ENCODE measurements around the gene NLGN1.
A peak's percentile ranks its signal among the peaks of the same experiment; 100 is the strongest.

The NLGN1 gene

GRCh38 chr3:173730391-173730790, 332.8 kb downstream of the NLGN1 start:
- TF ChIP-seq CTCF (IDR thresholded peaks at IDR 0.05; ENCODE audit: borderline replicate concordance, insufficient read depth, low read depth, low read length) = no peak
- H3K4me3 ChIP-seq (ENCODE audit: low read depth, low read length) = no peak overlapping the region

DNA sequence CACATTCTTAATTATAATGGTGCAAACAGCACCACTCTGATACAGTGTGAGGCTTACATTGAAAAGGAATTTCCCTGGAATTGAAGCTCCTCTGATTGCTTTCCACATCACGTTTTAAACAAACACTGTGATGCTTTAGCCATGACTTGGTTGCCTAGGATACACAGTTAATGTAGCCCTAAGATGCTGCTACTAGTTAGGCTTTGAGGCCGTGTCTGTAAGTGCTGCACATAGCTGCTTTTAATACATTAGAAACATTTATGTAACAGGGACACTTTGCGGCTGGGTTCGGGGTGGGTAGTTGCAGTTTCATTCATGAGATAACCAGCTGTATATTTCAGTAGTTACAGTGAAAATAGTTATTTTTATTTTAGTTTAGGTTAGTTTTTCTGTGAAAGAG, 334.7 kb downstream of the NLGN1 start:
- no peak for TF ChIP-seq CTCF (IDR thresholded peaks at IDR 0.05; ENCODE audit: borderline replicate concordance, insufficient read depth, low read depth, low read length)
- no peak overlapping the region for H3K4me3 ChIP-seq (ENCODE audit: low read depth, low read length)

DNA sequence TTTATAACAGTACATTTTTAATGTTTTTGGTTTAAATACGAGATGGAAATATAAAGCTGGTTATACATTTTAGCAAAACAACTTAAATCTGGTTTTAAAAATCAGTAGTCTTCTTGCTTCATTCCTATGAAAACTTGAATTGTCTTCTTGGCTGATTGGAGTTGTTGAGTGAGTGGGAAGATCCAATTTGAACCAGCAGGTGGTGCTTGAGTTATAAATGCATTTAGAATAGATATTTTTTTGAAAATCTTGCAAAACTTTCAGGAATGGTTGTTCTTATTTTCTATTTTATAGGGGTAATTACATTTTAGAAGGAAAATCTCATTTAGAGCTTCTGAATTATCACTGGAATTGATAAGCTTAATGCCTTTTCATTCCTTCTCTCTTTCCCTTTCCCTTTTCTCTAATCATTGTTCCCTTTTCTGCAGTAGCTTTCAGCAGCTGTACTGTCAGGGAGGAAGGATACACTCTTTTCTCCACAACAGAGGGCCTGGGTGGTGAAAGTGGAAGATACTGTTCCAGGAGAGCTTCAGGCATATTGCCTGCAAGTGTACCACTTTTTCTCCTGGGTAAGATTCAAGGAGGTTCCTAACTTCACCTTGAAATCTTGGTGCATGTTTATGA, 335.6 kb downstream of the NLGN1 start:
- TF ChIP-seq CTCF (IDR thresholded peaks at IDR 0.05; ENCODE audit: borderline replicate concordance, insufficient read depth, low read depth, low read length) = 0 out of 2 replicates have a peak, but pooled peaks have one; percentile 6
- no peak overlapping the region for H3K4me3 ChIP-seq (ENCODE audit: low read depth, low read length)

- H3K4me3 ChIP-seq (ENCODE audit: low read depth, low read length) = no peak overlapping the region
- no peak for TF ChIP-seq CTCF (IDR thresholded peaks at IDR 0.05; ENCODE audit: borderline replicate concordance, insufficient read depth, low read depth, low read length)
These were observed 336.9 kb downstream of the NLGN1 start for GRCh38 chr3:173734473-173734872.

DNA sequence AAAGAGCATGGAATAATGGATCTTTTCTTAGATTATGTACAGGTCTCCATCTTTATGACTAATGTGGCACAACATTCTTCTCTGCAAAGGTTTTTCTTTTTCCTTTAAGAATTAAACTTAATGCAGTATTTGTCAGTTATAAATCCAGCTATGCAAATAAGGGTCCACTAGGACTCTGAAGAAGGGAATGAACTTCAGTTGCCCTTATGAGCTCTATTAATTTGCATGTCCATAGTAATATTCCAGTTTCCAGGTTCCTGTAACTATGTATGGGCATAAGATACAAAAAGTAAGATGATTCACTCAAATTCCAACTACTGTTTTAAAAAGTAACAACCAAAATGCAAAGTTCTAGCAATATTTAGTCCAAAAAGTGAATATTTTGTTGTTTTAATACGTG, 337.4 kb downstream of the NLGN1 start:
- no peak overlapping the region for H3K4me3 ChIP-seq (ENCODE audit: low read depth, low read length)
- no peak for TF ChIP-seq CTCF (IDR thresholded peaks at IDR 0.05; ENCODE audit: borderline replicate concordance, insufficient read depth, low read depth, low read length)

DNA sequence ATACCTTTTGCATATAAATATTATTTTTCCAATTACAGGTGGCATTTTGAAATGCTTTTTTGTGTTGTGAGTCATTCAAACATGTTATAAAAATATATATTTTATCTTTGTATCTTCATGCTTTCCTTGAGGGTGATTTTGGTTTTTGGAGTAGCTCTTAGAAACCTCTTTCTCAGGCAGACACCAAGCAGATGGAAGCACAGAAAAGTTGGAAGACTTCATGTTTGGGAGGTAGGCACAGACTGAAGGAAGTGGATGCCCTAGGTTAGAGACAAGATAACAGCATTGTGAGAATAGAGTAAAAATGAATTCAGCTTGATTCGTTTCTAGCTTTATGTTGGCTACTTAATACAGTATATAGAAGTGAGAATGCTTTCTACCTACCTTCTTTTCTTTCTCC, 338.3 kb downstream of the NLGN1 start:
- H3K4me3 ChIP-seq (ENCODE audit: low read depth, low read length) = no peak overlapping the region
- TF ChIP-seq CTCF (IDR thresholded peaks at IDR 0.05; ENCODE audit: borderline replicate concordance, insufficient read depth, low read depth, low read length) = no peak

DNA sequence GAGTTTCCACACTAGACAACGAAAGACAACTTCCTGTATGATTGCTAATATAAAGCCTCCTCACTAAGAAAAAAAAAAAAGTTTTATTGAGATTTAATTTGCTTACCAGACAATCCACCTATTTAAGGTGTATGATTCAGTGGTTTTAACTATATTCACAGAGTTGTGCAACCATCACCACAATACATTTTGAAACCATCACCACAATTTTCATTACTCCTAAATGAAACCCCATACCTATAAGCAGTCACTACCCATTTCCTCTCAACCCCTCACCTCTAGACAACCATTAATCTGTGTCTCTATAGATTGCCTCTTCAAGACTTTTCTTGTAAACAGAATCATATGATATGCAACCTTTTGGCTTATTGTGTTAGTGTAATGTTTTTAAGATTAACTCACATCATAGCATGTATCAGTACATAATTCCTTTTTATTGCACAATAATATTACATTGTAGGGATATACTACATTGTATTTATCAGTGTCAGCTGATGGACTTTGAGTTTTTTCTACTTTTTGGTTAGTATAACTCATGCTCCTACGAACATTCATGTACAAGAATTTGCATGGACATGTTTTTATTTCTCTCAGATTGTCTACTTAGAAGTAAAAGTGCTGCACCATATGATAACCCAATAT, 339.7 kb downstream of the NLGN1 start:
- no peak overlapping the region for H3K4me3 ChIP-seq (ENCODE audit: low read depth, low read length)
- no peak for TF ChIP-seq CTCF (IDR thresholded peaks at IDR 0.05; ENCODE audit: borderline replicate concordance, insufficient read depth, low read depth, low read length)

All from GM12875 (cell line).